ENCODE measurements around the gene MEF2B.
"Not testable (repeated sequence)": the region's sequence is repeated elsewhere in the genome, so short reads cannot be mapped to it uniquely, and the experiment has no call there.

MEF2B gene

GRCh38 chr19:19121371-19121770, 48.7 kb downstream of the MEF2B start:
- no peak for DNase-seq

DNA sequence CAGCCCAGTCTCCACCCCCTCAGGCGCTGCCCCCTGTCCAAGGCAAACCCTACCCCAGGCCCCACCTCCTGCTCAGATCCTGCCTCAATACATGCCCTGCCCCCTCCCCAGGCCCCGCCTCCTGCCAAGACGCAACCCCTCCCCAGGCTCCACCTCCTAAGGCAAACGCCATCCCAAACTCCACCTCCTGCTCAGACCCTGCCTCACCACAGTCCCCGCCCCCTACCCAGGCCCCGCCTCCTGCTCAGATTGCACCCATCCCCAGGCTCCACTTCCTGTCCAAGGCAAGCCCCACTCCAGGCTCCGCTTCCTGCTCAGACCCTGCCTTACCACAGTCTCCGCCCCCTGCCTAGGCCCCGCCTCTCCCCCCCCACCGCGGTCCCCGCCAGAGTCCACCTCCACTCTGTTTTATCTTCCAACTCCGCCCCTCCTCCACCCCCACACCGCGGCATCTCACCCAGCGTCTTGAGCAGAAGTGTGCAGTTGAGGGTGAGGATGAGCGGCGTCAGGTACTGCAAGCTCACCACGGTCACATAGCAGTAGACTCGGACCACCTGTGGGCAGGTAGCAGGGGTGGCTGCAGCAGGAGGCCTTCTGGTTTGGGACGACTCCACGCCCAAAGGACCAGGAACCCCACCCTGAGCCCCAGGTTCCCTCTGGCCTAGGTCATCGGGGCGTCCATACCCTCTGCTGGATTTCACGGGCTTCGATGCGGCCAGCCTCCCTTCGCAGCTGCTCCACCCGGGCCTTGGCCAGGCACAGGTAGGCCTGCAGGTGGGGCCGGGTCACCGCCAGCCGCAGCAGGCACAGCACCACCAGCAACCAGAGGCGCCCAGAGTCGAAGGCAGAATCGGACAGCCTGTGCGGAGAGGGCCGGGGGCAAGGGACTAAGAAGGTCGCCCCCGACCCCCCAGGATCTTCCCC, 49.5 kb downstream of the MEF2B start:
- no peak for DNase-seq

- no peak for DNase-seq
Observed at GRCh38 chr19:19119325-19120237, 50.5 kb downstream of the MEF2B start.

DNA sequence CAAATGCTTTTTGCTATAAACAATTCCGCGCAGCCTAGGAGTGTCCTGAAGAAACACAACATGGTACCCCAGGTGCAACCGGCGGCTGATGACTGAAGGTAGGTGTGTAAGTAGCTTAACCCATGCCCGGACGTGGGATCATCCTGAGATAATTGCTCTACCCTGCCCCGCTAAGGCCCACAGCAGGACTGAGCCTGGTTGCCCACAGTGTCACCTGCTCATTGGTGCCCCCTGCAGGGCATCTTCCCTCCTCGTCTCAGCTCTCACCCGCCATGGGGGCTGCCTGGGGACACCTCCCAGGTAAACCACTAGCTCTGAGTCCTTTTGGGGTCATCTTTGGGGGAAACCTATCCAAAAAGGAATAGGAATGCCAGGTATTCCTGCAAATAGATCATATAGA, 54.1 kb downstream of the MEF2B start:
- DNase-seq, result no peak

- no peak for DNase-seq
Observed at GRCh38 chr19:19113040-19113626, 56.9 kb downstream of the MEF2B start.

DNA sequence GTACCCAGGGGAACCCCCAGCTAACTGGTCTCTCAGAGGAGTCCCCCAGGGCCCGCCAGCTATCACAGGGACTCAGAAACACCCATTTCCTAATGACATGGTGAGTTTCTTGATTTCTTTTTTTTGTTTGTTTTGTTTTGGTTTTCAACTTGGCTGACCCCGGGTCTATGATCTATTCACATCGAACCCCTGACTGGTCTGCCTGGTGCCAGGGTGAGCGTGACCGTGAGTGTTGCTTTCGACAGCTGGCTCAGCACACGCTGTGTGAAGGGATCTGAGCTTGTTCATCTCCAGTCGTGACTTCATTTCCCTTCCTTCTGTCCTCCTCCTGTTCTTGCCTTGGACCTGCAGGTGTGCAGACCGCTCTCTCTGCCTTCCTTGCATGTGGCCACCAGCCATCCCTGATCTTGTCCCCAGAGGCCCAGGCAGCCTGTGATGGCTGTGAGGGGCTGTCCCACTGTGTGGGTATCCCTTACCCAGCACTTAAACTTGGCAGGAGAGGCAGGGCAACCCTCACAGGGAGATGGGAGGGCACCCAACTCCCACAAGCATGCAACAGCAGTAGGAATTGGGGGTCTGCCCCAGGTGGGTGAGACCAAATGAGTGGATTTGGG, 58.0 kb downstream of the MEF2B start:
- no peak for DNase-seq

DNA sequence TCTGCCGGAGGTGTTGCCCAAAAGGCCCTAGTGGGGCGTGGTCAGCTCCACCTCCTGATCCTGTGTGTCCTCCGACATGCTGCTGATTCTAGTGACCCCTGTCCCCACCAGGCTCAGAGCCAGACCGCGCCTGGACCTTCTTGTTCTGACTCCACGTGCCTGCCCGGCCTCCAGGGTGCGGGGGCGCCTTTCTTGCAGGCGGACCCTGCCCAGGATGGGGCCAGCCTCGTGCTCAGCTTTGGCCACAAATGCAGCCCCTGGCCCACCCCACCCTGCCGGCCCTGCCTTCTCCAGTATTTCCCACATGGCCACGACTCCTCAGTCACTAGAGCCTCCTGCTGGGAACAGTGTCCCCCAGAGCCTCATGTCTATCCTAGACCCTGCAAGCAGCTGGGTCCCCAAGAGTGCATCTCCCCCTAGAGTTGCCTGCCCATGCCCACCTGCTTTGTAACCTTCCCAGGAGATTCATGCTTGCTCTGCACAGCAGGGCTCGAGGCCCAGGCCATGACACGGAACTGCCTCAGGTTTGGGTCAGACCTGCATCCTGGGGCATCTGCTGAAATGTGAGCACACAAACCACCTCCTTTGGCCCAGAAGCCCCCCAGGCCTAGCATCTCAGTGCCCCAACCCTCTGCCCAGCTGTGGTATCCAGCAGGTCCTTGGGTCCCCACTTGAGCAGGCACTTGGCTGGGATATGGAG, 58.8 kb downstream of the MEF2B start:
- DNase-seq, result no peak

GRCh38 chr19:19110410-19111135, 59.5 kb downstream of the MEF2B start:
- no peak for DNase-seq

DNA sequence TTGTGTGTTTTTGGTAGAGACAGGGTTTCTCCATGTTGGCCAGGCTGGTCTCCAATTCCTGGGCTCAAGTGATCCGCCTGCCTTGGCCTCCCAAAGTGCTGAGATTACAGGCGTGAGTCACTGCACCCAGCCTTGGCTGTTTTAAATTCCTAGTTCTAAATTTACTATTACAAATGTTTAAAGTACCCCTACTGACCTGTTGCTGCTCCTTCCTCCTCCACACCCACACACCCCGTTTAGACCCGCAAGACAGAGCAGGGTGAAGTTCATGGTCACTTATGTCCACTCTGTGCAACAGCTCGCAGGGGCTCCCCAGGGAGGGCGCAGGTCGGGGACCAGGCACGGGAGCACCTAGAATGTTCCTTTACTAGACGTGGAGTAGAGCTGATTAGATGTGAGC, 60.5 kb downstream of the MEF2B start:
- no peak for DNase-seq

- DNase-seq, result no peak
Observed at GRCh38 chr19:19107654-19108053, 62.4 kb downstream of the MEF2B start.

DNA sequence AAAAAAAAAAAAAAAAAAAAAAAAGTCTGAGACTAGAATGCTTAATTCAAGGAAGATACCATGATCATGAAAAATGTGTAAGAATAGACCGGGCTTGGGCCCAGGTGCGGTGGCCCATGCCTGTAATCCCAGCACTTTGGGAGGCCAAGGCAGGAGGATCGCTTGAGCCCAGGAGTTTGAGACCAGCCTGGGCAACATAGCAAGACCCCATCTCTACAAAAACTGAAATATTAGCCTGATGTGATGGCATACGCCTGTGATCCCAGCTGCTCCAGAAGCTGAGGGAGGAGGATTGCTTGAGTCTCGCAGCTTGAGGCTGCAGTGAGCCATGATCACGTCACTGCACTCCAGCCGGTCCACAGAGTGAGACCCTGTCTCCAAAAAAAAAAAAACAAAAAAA, 63.1 kb downstream of the MEF2B start:
- DNase-seq, result not testable (repeated sequence)

DNA sequence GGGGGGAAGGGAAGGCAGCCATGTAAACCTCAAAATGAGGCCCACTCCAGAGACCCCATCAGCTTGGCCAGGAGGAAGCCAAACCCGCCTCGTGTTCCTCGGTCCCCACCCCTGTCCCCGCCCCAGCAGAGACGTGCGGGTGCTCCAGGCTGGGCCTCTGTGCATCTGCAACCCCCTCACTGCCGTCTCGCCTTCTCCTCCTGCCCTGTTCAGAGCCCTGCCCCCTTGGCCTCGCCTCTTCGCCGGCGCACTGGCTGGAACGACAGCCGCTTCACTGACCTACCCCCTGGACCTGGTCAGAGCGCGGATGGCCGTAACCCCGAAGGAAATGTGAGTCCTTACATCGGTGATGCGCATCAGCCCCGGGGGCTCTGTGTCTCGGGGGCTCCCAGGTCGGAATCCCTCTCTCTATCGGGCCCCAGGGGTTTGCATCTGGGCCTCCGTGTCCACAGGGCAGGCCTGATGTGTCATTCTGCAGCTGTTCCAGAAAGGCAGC, 64.0 kb downstream of the MEF2B start:
- DNase-seq, result no peak

GRCh38 chr19:19105365-19106055, 64.6 kb downstream of the MEF2B start:
- no peak for DNase-seq

GRCh38 chr19:19103167-19103566, 66.9 kb downstream of the MEF2B start:
- DNase-seq, result no peak

DNA sequence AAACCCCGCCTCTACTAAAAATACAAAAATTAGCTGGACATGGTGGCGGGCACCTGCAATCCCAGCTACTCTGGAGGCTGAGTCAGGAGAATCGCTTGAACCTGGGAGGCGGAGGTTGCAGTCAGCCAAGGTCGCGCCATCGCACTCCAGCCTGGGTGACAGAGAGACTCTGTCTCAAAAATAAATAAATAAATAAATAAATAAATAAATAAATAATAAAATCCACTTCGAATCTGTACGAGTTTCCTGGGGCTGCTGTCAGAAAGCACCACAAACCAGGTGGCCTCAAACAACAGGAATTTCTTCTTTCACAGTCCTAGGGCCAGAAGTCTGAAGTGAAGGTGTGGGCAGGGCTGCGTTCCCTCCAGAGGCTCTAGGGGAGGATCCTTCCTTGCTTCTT, 67.5 kb downstream of the MEF2B start:
- DNase-seq, result not testable (repeated sequence)

- DNase-seq, result no peak
Observed at GRCh38 chr19:19101540-19101939, 68.5 kb downstream of the MEF2B start.

DNA sequence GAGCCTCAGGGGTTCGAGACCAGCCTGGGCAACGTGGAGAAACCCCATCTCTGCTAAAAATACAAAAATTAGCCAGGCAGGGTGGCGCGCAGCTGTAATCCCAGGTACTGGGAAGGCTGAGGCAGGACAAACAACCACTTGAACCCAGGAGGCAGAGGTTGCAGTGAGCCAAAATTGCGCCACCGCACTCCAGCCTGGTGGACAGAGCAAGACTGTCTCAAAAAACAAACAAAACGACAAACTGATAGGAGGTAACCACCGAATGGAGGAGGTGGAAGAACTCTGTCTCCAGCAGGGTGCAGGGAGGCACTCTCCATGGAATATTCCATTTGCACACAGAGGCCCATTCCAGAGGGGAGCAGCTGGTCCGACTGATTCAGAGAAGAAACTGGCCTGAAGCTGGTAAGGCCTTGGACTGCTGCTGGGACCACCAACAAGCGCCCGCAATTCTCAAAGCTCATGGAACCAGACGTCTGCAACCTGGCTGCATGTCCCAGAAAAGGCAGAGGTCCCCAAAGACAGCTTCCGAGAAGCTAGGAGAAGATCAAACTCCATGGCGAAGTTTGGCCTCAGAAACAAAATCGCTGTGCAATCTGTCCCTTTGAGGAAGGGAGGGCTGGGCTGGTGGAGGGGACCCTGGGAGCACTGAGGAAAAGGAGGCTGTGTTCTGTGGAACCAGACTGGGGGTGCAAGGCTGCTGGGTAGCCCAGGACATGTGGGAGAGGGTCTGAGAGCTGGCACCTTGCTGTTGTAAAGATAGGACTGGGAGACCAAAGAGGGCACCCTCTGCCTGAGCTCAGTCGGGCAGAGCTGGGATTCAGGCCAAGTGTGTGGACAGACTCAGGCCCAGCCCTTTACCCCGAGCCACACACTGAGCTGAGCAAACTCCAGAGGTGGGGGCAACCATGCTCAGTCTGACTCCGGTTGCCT, 71.1 kb downstream of the MEF2B start:
- no peak for DNase-seq

DNA sequence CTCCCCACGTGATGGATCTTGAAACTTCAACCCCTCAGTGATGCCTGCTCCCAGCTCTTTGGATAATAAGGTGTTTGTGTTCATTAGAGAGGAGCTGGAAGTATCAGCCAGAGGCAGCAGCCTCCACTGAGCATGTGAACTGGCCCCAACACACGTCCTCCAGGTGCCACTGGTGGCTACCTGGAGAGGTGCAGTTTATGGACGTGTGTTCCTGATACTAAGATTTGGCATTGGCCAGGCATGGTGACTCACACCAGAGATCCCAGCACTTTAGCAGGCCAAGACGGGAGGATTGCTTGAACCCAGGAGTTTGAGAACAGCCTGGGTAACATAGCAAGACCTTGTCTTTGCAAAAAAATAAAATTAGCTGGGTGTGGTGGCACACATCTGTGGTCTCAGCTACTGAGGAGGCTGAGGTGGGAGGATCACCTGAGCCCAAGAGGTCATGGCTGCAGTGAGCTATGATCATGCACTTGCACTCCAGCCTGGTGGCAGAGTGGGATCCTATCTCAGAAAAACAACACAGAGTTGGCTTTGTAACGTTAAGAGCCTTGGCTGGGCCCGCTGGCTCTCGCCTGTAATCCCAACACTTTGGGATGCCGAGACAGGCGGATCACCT, 71.9 kb downstream of the MEF2B start:
- no peak for DNase-seq

Measured in NCI-H187 treated with DMSO at 0.1 percent for 48 hours (cell line).